MM.1S (cell line): ENCODE measurements around the gene GLCE.

Experiments
- DNase-seq: peaks from one replicate; pipeline ENCODE4 v3.0.0-alpha.2; 2015
- H2AFZ ChIP-seq: fragments of 300-600 bp; sonication (generic); 2 replicates; pipeline ENCODE4 v1.6.0; 2016; ENCODE audit warnings: antibody characterized with exemption, low read length
- H3F3A ChIP-seq: fragments of 300-600 bp; sonication (generic); 2 replicates; pipeline ENCODE4 v1.6.1; 2016; ENCODE audit warnings: mild to moderate bottlenecking, antibody characterized with exemption, low read length, moderate library complexity, mixed read lengths; ENCODE audit not compliant: insufficient read depth
- H3K27ac ChIP-seq: fragments of 300-600 bp; sonication (generic); 2 replicates; pipeline ENCODE4 v1.5.1; 2016; ENCODE audit warnings: mild to moderate bottlenecking, low read length
- H3K27me3 ChIP-seq: fragments of 300-600 bp; sonication (generic); replicated peaks from 2 replicates; pipeline ENCODE4 v1.6.0; 2016; ENCODE audit warnings: low read length; ENCODE audit not compliant: insufficient read depth
- H3K36me3 ChIP-seq: fragments of 300-600 bp; sonication (generic); replicated peaks from 2 replicates; pipeline ENCODE4 v1.6.1; 2016; ENCODE audit warnings: mild to moderate bottlenecking, low read length, mixed read lengths; ENCODE audit not compliant: insufficient read depth
- H3K4me1 ChIP-seq: fragments of 300-600 bp; sonication (generic); 2 replicates; pipeline ENCODE4 v1.6.1; 2016; ENCODE audit warnings: low read length, mixed read lengths
- H3K4me2 ChIP-seq: fragments of 300-600 bp; sonication (generic); 2 replicates; pipeline ENCODE4 v1.6.0; 2016; ENCODE audit warnings: low read depth, low read length
- H3K4me3 ChIP-seq: fragments of 300-600 bp; sonication (generic); 2 replicates; pipeline ENCODE4 v1.5.1; 2016; ENCODE audit warnings: low read length, mixed read lengths
- H3K79me2 ChIP-seq: fragments of 300-600 bp; sonication (generic); 2 replicates; pipeline ENCODE4 v1.6.1; 2016; ENCODE audit warnings: mixed run types, low read length, mixed read lengths
- H3K9ac ChIP-seq: fragments of 300-600 bp; sonication (generic); 2 replicates; pipeline ENCODE4 v1.6.1; 2016; ENCODE audit warnings: low read length, mixed read lengths
- H3K9me2 ChIP-seq: fragments of 300-600 bp; sonication (generic); replicated peaks from 2 replicates; pipeline ENCODE4 v1.6.1; 2016; ENCODE audit warnings: mild to moderate bottlenecking, low read length, mixed read lengths; ENCODE audit not compliant: insufficient read depth
- H3K9me3 ChIP-seq: fragments of 300-600 bp; sonication (generic); replicated peaks from 2 replicates; pipeline ENCODE4 v1.6.1; 2016; ENCODE audit warnings: mild to moderate bottlenecking, low read length, mixed read lengths; ENCODE audit not compliant: insufficient read depth
- H4K20me1 ChIP-seq: fragments of 300-600 bp; sonication (generic); 2 replicates; pipeline ENCODE4 v1.6.1; 2016; ENCODE audit warnings: mild to moderate bottlenecking, low read length, moderate library complexity, mixed read lengths; ENCODE audit not compliant: insufficient read depth
- CTCF ChIP-seq: fragments of 300-600 bp; sonication (generic); IDR thresholded peaks from 2 replicates; pipeline ENCODE4 v1.5.1; 2016; ENCODE audit warnings: antibody characterized with exemption, low read length, mixed read lengths
- EZH2 ChIP-seq: fragments of 300-600 bp; sonication (generic); optimal IDR thresholded peaks from 2 replicates; pipeline ENCODE3; 2017; ENCODE audit warnings: low read depth, mild to moderate bottlenecking, antibody characterized with exemption, low read length, mixed read lengths
- EZH2phosphoT487 ChIP-seq: fragments of 300-600 bp; sonication (generic); IDR thresholded peaks from 2 replicates; pipeline ENCODE4 v1.6.1; 2018; ENCODE audit warnings: antibody characterized with exemption, low read length

The GLCE gene

GRCh38 chr15:69132977-69133861, 27.2 kb upstream of the GLCE start:
- Histone ChIP-seq H3K79me2 (no peaks in the 10 kb centered on the region), H3K4me2 (no peak overlapping the region), H4K20me1 (no peaks in the 10 kb centered on the region), H3K9ac (no peak overlapping the region), H3K4me1 (no peaks in the 10 kb centered on the region), H3K36me3 (no peaks in the 10 kb centered on the region), H3F3A (no peaks in the 10 kb centered on the region), H2AFZ (no peak overlapping the region), H3K4me3 (no peak overlapping the region), H3K9me3 (no peaks in the 10 kb centered on the region), H3K9me2 (no peaks in the 10 kb centered on the region), H3K27me3 (no peaks in the 10 kb centered on the region), H3K27ac (no peak overlapping the region)
- DNase-seq, result no peak
- TF ChIP-seq CTCF, result no peak
- TF ChIP-seq EZH2phosphoT487, result no peak
- no peak for TF ChIP-seq EZH2

DNA sequence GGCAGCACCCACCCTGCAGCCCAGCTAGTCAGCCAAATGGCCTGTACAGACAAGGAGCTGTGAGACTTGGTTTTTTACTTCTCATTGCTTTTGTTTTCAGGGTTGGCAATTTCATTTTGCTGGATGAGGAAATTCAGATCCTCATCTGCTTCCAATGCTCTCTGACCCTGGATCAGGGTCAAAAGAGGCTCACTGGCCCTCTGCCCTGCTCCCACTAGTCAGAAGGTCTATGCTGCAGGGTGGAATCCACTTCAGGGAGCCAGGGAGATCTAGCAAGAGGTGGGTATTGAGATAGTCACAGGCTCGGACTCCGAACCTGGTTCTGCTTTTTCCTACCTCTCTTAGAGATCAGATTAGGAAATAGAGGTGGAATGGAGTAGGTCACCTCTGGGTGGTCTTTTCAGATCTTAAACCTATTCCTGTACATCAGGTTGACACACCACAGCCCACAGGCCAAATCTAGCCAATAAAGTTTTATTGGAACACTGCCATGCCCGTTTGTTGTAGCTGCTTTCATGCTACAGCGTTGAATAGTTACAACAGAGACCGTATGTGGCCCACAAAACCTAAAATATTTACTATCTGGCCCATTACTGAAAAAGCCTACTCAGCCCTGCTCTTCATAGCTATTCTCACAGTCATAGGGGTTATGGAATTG, 26.4 kb upstream of the GLCE start:
- Histone ChIP-seq H3K9me3 (no peaks in the 10 kb centered on the region), H3K27me3 (no peaks in the 10 kb centered on the region), H3K9ac (no peak overlapping the region), H3K27ac (no peak overlapping the region), H3K4me1 (no peaks in the 10 kb centered on the region), H3K9me2 (no peaks in the 10 kb centered on the region), H3F3A (no peaks in the 10 kb centered on the region), H3K4me2 (no peak overlapping the region), H2AFZ (no peak overlapping the region), H3K4me3 (no peak overlapping the region), H3K79me2 (no peaks in the 10 kb centered on the region), H3K36me3 (no peaks in the 10 kb centered on the region), H4K20me1 (no peaks in the 10 kb centered on the region)
- no peak for DNase-seq
- TF ChIP-seq EZH2phosphoT487, result no peak
- no peak for TF ChIP-seq EZH2
- TF ChIP-seq CTCF, result no peak

DNA sequence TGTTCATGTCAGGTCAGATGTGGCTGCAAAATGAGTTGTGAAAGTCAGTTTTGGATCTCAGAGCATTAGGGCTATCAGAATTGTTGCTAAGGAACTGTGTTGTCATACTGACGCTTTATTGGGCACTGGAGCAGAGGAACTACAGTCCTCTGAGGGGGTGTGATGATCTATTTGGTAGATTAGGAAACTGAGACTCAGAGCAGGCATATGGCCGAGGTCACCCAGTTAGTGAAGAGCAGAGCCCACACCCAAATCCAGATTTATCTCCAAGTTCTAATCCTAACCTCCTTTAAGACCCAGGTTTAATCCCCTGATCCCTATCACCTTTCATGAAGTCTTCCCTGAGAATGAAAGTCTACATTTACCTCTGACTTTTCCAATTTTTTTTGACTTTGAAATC, 25.6 kb upstream of the GLCE start:
- TF ChIP-seq EZH2phosphoT487, result no peak
- TF ChIP-seq EZH2, result no peak
- no peak for TF ChIP-seq CTCF
- H3K9me3 ChIP-seq, result no peaks in the 10 kb centered on the region
- H3K79me2 ChIP-seq, result no peaks in the 10 kb centered on the region
- H3K27me3 ChIP-seq, result no peaks in the 10 kb centered on the region
- H3K9me2 ChIP-seq, result no peaks in the 10 kb centered on the region
- H2AFZ ChIP-seq, result no peak overlapping the region
- DNase-seq, result no peak
- no peaks in the 10 kb centered on the region for H3F3A ChIP-seq
- no peak overlapping the region for H3K4me3 ChIP-seq
- H3K9ac ChIP-seq, result no peak overlapping the region
- H3K4me2 ChIP-seq, result no peak overlapping the region
- no peaks in the 10 kb centered on the region for H4K20me1 ChIP-seq
- H3K4me1 ChIP-seq, result no peaks in the 10 kb centered on the region
- no peaks in the 10 kb centered on the region for H3K36me3 ChIP-seq
- no peak overlapping the region for H3K27ac ChIP-seq
